Stimulated activated CD4-positive, alpha-beta T cell treated with anti-CD3 and anti-CD28 coated beads, Interleukin-15, amount 100 ng/mL, for 48 hours (primary cell): ENCODE measurements around the gene RNF26.
"Not testable (repeated sequence)": the region's sequence is repeated elsewhere in the genome, so short reads cannot be mapped to it uniquely, and the experiment has no call there.

Experiments used
- DNase-seq, 2 donors: peaks; one replicate each; pipeline ENCODE4 v3.0.0-alpha.2; 2020; ENCODE audit warnings: low read depth in 2 of 2

Gene RNF26

GRCh38 chr11:119371067-119371601 lies 36.8 kb downstream of the RNF26 start:
- DNase-seq: no peak

GRCh38 chr11:119371778-119372182 lies 37.5 kb downstream of the RNF26 start:
- no peak for DNase-seq

GRCh38 chr11:119372260-119373058 lies 38.1 kb downstream of the RNF26 start:
- DNase-seq: no peak

GRCh38 chr11:119373059-119373920 lies 39.0 kb downstream of the RNF26 start:
- DNase-seq: no peak

- peak in 1 of 2 donors; percentile 34 for DNase-seq
Measured at GRCh38 chr11:119373921-119374631, 39.7 kb downstream of the RNF26 start.

- DNase-seq: no peak
Measured at GRCh38 chr11:119374632-119375336, 40.5 kb downstream of the RNF26 start.

- DNase-seq: no peak
Measured at GRCh38 chr11:119375337-119376196, 41.2 kb downstream of the RNF26 start.

- no peak for DNase-seq
Measured at GRCh38 chr11:119376197-119376847, 42.0 kb downstream of the RNF26 start.

- DNase-seq: no peak
Measured at GRCh38 chr11:119377112-119377901, 43.0 kb downstream of the RNF26 start.

- DNase-seq: no peak
Measured at GRCh38 chr11:119377961-119378667, 43.8 kb downstream of the RNF26 start.

GRCh38 chr11:119378851-119379465 lies 44.6 kb downstream of the RNF26 start:
- DNase-seq: no peak

GRCh38 chr11:119380160-119380826 lies 46.0 kb downstream of the RNF26 start:
- DNase-seq: no peak

- no peak for DNase-seq
Measured at GRCh38 chr11:119380827-119381180, 46.5 kb downstream of the RNF26 start.

- DNase-seq: peak; percentile 92 to 96
Measured at GRCh38 chr11:119381181-119381988, 47.1 kb downstream of the RNF26 start, which contains the start of gene USP2. USP2 (minus strand) TSS chr11:119381690; CDS start chr11:119373480, 8,210 bp downstream.

GRCh38 chr11:119382101-119382500 lies 47.8 kb downstream of the RNF26 start:
- DNase-seq: no peak

- not testable (repeated sequence) for DNase-seq
Measured at GRCh38 chr11:119382513-119382912, 48.2 kb downstream of the RNF26 start.
